BE2C (cell line): Measurements from ENCODE around the gene MAPKAP1.

Source experiments
- DNase-seq: peaks from one replicate; pipeline ENCODE4 v3.0.0-alpha.2; 2020
- H3K27me3 ChIP-seq: fragments of 250-450 bp; sonication (Bioruptor Pico); 2 replicates; pipeline ENCODE4 v1.5.1; 2020; ENCODE audit warnings: mild to moderate bottlenecking
- H3K36me3 ChIP-seq: fragments of 250-450 bp; sonication (Bioruptor Pico); 2 replicates; pipeline ENCODE4 v1.5.1; 2020; ENCODE audit warnings: mild to moderate bottlenecking
- H3K4me1 ChIP-seq: fragments of 250-450 bp; sonication (Bioruptor Pico); 2 replicates; pipeline ENCODE4 v1.5.1; 2020
- H3K4me3 ChIP-seq: 2 replicates; pipeline ENCODE4 v1.5.1; 2011; ENCODE audit warnings: low read depth, low read length
- H3K9me3 ChIP-seq: fragments of 250-450 bp; sonication (Bioruptor Pico); 2 replicates; pipeline ENCODE4 v1.5.1; 2020
- CTCF ChIP-seq: IDR thresholded peaks from 2 replicates; pipeline ENCODE4 v1.5.1; 2012; ENCODE audit warnings: mild to moderate bottlenecking, low read depth, low read length

Gene MAPKAP1

GRCh38 chr9:125485471-125486151 lies 221.4 kb downstream of the MAPKAP1 start:
- Histone ChIP-seq H3K9me3 (no peaks in the 10 kb centered on the region), H3K4me1 (no peaks in the 10 kb centered on the region; the same call in 1 of the 2 replicates), H3K27me3 (no peaks in the 10 kb centered on the region), H3K36me3 (no peaks in the 10 kb centered on the region; the same call in 1 of the 2 replicates), H3K4me3 (no peak overlapping the region)
- DNase-seq, result no peak
- TF ChIP-seq CTCF, result no peak

GRCh38 chr9:125484350-125485282 lies 222.4 kb downstream of the MAPKAP1 start:
- H3K4me1 ChIP-seq, result no peaks in the 10 kb centered on the region; the same call in 1 of the 2 replicates
- DNase-seq, result no peak
- TF ChIP-seq CTCF, result no peak
- H3K9me3 ChIP-seq, result no peaks in the 10 kb centered on the region
- H3K4me3 ChIP-seq, result no peak overlapping the region
- no peaks in the 10 kb centered on the region; the same call in 1 of the 2 replicates for H3K36me3 ChIP-seq
- H3K27me3 ChIP-seq, result no peaks in the 10 kb centered on the region

- TF ChIP-seq CTCF, result no peak
- Histone ChIP-seq H3K4me3 (no peak overlapping the region), H3K36me3 (no peaks in the 10 kb centered on the region; the same call in 1 of the 2 replicates), H3K9me3 (no peaks in the 10 kb centered on the region), H3K4me1 (no peaks in the 10 kb centered on the region; the same call in 1 of the 2 replicates), H3K27me3 (no peaks in the 10 kb centered on the region)
- no peak for DNase-seq
Observed at GRCh38 chr9:125483697-125484096, 223.3 kb downstream of the MAPKAP1 start.

GRCh38 chr9:125479846-125480615 lies 227.0 kb downstream of the MAPKAP1 start:
- no peak for TF ChIP-seq CTCF
- Histone ChIP-seq H3K4me3 (no peak overlapping the region), H3K4me1 (no peaks in the 10 kb centered on the region; the same call in 1 of the 2 replicates), H3K9me3 (no peaks in the 10 kb centered on the region), H3K36me3 (no peaks in the 10 kb centered on the region; the same call in 1 of the 2 replicates), H3K27me3 (no peaks in the 10 kb centered on the region)
- no peak for DNase-seq

- no peak overlapping the region for H3K4me3 ChIP-seq
- no peaks in the 10 kb centered on the region for H3K27me3 ChIP-seq
- H3K9me3 ChIP-seq, result no peaks in the 10 kb centered on the region
- peaks cover 15% of the 10 kb centered on the region for H3K4me1 ChIP-seq
- H3K36me3 ChIP-seq, result no peaks in the 10 kb centered on the region; the same call in 1 of the 2 replicates
- DNase-seq, result no peak
- TF ChIP-seq CTCF, result no peak
Observed at GRCh38 chr9:125477089-125477544, 229.9 kb downstream of the MAPKAP1 start.
